HEK293 (cell line): ENCODE measurements around the gene LRCH1.

Experiments used
- CTCF ChIP-seq: fragments of 450-650 bp; formaldehyde crosslinking; IDR thresholded peaks from 2 replicates; pipeline ENCODE4 v1.5.1; 2016; ENCODE audit warnings: missing biosample characterization, missing genetic modification characterization
- ZNF132 ChIP-seq: fragments of 450-650 bp; formaldehyde crosslinking; IDR thresholded peaks from 2 replicates; pipeline ENCODE4 v1.5.1; 2017; ENCODE audit warnings: missing biosample characterization, missing genetic modification characterization, borderline replicate concordance

- no peak for TF ChIP-seq CTCF (tag by site-specific recombination)
- no peak for TF ChIP-seq ZNF132 (tag by site-specific recombination)
Measured at GRCh38 chr13:46606970-46607369, 54.0 kb downstream of the LRCH1 start.
